ENCODE data around the gene CD180. TPM values are rescaled to one million over a fixed set of nuclear protein-coding genes. Genes with fewer than 3 reads are reported as not detected.

CD180 gene
- total and polyA plus RNA-seq, 2 donors (not counting 3 experiments of a cell fraction or from before 2014, with no cell fraction given) = not detected

GRCh38 chr5:67165526-67166459 is 30.8 kb downstream of the CD180 start:
- Histone ChIP-seq H3K79me2 (ENCODE audit: control insufficient read depth, insufficient read depth, low read length) (no peaks in the 10 kb centered on the region), H3K27ac (ENCODE audit: insufficient read depth, low read depth, low read length) (peak overlapping the region; percentile 42), H2AFZ (ENCODE audit: low read depth, low read length) (peak overlapping the region; percentile 69), H3K4me3 (replicated peaks in 1 of 3; ENCODE audit: insufficient read depth in 1 of 3, low read depth in 1 of 3, low read length in 3 of 3) (no peak overlapping the region), H3K9me3 (replicated peaks; ENCODE audit: control insufficient read depth, insufficient read depth, low read length) (no peaks in the 10 kb centered on the region), H3K27me3 (ENCODE audit: control insufficient read depth in 2 of 2, insufficient read depth in 2 of 2, low read length in 2 of 2) (no peaks in the 10 kb centered on the region), H3K9me1 (replicated peaks; ENCODE audit: control insufficient read depth, extremely low read depth, insufficient read depth, low read length) (no peaks in the 10 kb centered on the region), H3K9ac (replicated peaks; ENCODE audit: extremely low read depth, insufficient read depth, low read length) (peak overlapping the region; percentile 24), H3K36me3 (ENCODE audit: control insufficient read depth in 2 of 2, extremely low read depth in 1 of 2, insufficient read depth in 2 of 2, low read length in 2 of 2) (peaks cover 34 to 38% of the 10 kb centered on the region in 2 experiments), H4K20me1 (replicated peaks; ENCODE audit: control insufficient read depth, extremely low read depth, insufficient read depth, low read length) (no peaks in the 10 kb centered on the region), H3K4me2 (ENCODE audit: insufficient read depth, low read length) (peak overlapping the region; percentile 4), H3K4me1 (ENCODE audit: control insufficient read depth, extremely low read depth, insufficient read depth, low read length) (peaks cover 8% of the 10 kb centered on the region)
- peak; percentile 74 for DNase-seq (ENCODE audit: low read depth, low spot score)
- dilution Hi-C loops (cut with MboI; ENCODE audit: extremely low pct_ligation_motif_present, low sequenced_read_pairs) (loop anchor here (25.0 kb wide), 1 partner anchor 1097 kb away; no protein-coding TSS in a partner anchor), intact Hi-C loops (cut with micrococcal nuclease) (loop anchor here (1.0 kb wide), 3 partner anchors 44 to 1107 kb away; no protein-coding TSS in a partner anchor)
- peak; percentile 65 for FAIRE-seq
- TF ChIP-seq JUN (IDR thresholded peaks at IDR 0.05; ENCODE audit: borderline replicate concordance, insufficient read depth, insufficient read length, low read depth) = no peak
- peak; percentile 74 to 88 for TF ChIP-seq CTCF (IDR thresholded peaks at IDR 0.05; ENCODE audit: extremely low read depth in 1 of 2, insufficient read depth in 1 of 2, low read depth in 1 of 2, low read length in 2 of 2)
- BruUV-seq (replicated peaks) = no TSS peak
- POLR2A ChIA-PET = interaction anchor here (0.5 kb wide), 1 partner anchor 1107 kb away, joined by 3 read pairs; no protein-coding TSS in a partner anchor
- CTCF ChIA-PET = interaction anchor here (0.7 to 9.5 kb wide), 21 partner anchors 8 to 1106 kb away, joined by 3 to 126 read pairs (median 4); no protein-coding TSS in a partner anchor
